MM.1S (cell line): ENCODE measurements around the gene KIF20B.

Experiments used
- DNase-seq: peaks from one replicate; pipeline ENCODE4 v3.0.0-alpha.2; 2015
- H2AFZ ChIP-seq: fragments of 300-600 bp; sonication (generic); 2 replicates; pipeline ENCODE4 v1.6.0; 2016; ENCODE audit warnings: antibody characterized with exemption, low read length
- H3F3A ChIP-seq: fragments of 300-600 bp; sonication (generic); 2 replicates; pipeline ENCODE4 v1.6.1; 2016; ENCODE audit warnings: mild to moderate bottlenecking, antibody characterized with exemption, low read length, moderate library complexity, mixed read lengths; ENCODE audit not compliant: insufficient read depth
- H3K27ac ChIP-seq: fragments of 300-600 bp; sonication (generic); 2 replicates; pipeline ENCODE4 v1.5.1; 2016; ENCODE audit warnings: mild to moderate bottlenecking, low read length
- H3K27me3 ChIP-seq: fragments of 300-600 bp; sonication (generic); replicated peaks from 2 replicates; pipeline ENCODE4 v1.6.0; 2016; ENCODE audit warnings: low read length; ENCODE audit not compliant: insufficient read depth
- H3K36me3 ChIP-seq: fragments of 300-600 bp; sonication (generic); replicated peaks from 2 replicates; pipeline ENCODE4 v1.6.1; 2016; ENCODE audit warnings: mild to moderate bottlenecking, low read length, mixed read lengths; ENCODE audit not compliant: insufficient read depth
- H3K4me1 ChIP-seq: fragments of 300-600 bp; sonication (generic); 2 replicates; pipeline ENCODE4 v1.6.1; 2016; ENCODE audit warnings: low read length, mixed read lengths
- H3K4me2 ChIP-seq: fragments of 300-600 bp; sonication (generic); 2 replicates; pipeline ENCODE4 v1.6.0; 2016; ENCODE audit warnings: low read depth, low read length
- H3K4me3 ChIP-seq: fragments of 300-600 bp; sonication (generic); 2 replicates; pipeline ENCODE4 v1.5.1; 2016; ENCODE audit warnings: low read length, mixed read lengths
- H3K79me2 ChIP-seq: fragments of 300-600 bp; sonication (generic); 2 replicates; pipeline ENCODE4 v1.6.1; 2016; ENCODE audit warnings: mixed run types, low read length, mixed read lengths
- H3K9ac ChIP-seq: fragments of 300-600 bp; sonication (generic); 2 replicates; pipeline ENCODE4 v1.6.1; 2016; ENCODE audit warnings: low read length, mixed read lengths
- H3K9me2 ChIP-seq: fragments of 300-600 bp; sonication (generic); replicated peaks from 2 replicates; pipeline ENCODE4 v1.6.1; 2016; ENCODE audit warnings: mild to moderate bottlenecking, low read length, mixed read lengths; ENCODE audit not compliant: insufficient read depth
- H3K9me3 ChIP-seq: fragments of 300-600 bp; sonication (generic); replicated peaks from 2 replicates; pipeline ENCODE4 v1.6.1; 2016; ENCODE audit warnings: mild to moderate bottlenecking, low read length, mixed read lengths; ENCODE audit not compliant: insufficient read depth
- H4K20me1 ChIP-seq: fragments of 300-600 bp; sonication (generic); 2 replicates; pipeline ENCODE4 v1.6.1; 2016; ENCODE audit warnings: mild to moderate bottlenecking, low read length, moderate library complexity, mixed read lengths; ENCODE audit not compliant: insufficient read depth
- EZH2 ChIP-seq: fragments of 300-600 bp; sonication (generic); optimal IDR thresholded peaks from 2 replicates; pipeline ENCODE3; 2017; ENCODE audit warnings: low read depth, mild to moderate bottlenecking, antibody characterized with exemption, low read length, mixed read lengths
- EZH2phosphoT487 ChIP-seq: fragments of 300-600 bp; sonication (generic); IDR thresholded peaks from 2 replicates; pipeline ENCODE4 v1.6.1; 2018; ENCODE audit warnings: antibody characterized with exemption, low read length
- TF ChIP-seq, protein P1 (sequence below): fragments of 300-600 bp; sonication (generic); IDR thresholded peaks from 2 replicates; pipeline ENCODE4 v1.5.1; 2016; ENCODE audit warnings: antibody characterized with exemption, low read length, mixed read lengths

The KIF20B gene

GRCh38 chr10:89653410-89653869, 48.0 kb upstream of the KIF20B start:
- Histone ChIP-seq H3K4me1 (peaks cover 17% of the 10 kb centered on the region), H3K27me3 (peaks cover 94% of the 10 kb centered on the region), H3K36me3 (no peaks in the 10 kb centered on the region), H3K9ac (no peak overlapping the region), H3K4me2 (peak overlapping the region; percentile 53), H4K20me1 (no peaks in the 10 kb centered on the region), H2AFZ (no peak overlapping the region), H3K9me2 (no peaks in the 10 kb centered on the region), H3K4me3 (0 out of 2 replicates have a peak overlapping the region, but pooled peaks have one; percentile 6), H3F3A (peaks cover 12% of the 10 kb centered on the region), H3K9me3 (no peaks in the 10 kb centered on the region), H3K27ac (no peak overlapping the region), H3K79me2 (no peaks in the 10 kb centered on the region)
- peak; percentile 87 for DNase-seq
- TF ChIP-seq, protein P1, sequence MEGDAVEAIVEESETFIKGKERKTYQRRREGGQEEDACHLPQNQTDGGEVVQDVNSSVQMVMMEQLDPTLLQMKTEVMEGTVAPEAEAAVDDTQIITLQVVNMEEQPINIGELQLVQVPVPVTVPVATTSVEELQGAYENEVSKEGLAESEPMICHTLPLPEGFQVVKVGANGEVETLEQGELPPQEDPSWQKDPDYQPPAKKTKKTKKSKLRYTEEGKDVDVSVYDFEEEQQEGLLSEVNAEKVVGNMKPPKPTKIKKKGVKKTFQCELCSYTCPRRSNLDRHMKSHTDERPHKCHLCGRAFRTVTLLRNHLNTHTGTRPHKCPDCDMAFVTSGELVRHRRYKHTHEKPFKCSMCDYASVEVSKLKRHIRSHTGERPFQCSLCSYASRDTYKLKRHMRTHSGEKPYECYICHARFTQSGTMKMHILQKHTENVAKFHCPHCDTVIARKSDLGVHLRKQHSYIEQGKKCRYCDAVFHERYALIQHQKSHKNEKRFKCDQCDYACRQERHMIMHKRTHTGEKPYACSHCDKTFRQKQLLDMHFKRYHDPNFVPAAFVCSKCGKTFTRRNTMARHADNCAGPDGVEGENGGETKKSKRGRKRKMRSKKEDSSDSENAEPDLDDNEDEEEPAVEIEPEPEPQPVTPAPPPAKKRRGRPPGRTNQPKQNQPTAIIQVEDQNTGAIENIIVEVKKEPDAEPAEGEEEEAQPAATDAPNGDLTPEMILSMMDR, result no peak
- TF ChIP-seq EZH2phosphoT487 (peak; percentile 96), EZH2 (no peak)

GRCh38 chr10:89655722-89656121, 45.7 kb upstream of the KIF20B start:
- H3K9me2 ChIP-seq, result no peaks in the 10 kb centered on the region

DNA sequence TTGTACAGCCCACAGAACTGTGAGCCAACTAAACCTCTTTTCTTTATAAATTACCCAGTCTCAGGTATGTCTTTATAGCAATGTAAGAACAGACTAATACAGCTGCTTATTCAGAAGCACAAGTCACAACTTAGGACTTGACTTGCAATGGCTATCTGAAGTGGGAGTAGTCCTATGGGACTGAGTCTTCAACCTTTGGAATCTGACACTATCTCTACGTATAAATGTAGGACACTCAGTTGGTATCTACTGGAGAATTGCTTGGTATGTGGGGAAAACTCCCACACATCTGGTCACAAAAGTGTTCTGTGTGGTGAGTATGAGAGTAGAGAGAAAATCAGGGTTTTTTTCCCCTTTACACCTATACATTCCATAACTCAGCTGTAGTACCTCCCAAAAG, 44.1 kb upstream of the KIF20B start:
- Histone ChIP-seq H4K20me1 (no peaks in the 10 kb centered on the region), H3K27ac (no peak overlapping the region), H3K4me1 (peaks cover 16% of the 10 kb centered on the region), H3K4me3 (no peak overlapping the region), H2AFZ (no peak overlapping the region), H3F3A (peaks cover 12% of the 10 kb centered on the region), H3K36me3 (no peaks in the 10 kb centered on the region), H3K27me3 (peaks cover 66% of the 10 kb centered on the region), H3K79me2 (no peaks in the 10 kb centered on the region), H3K4me2 (no peak overlapping the region), H3K9me2 (no peaks in the 10 kb centered on the region), H3K9ac (no peak overlapping the region), H3K9me3 (no peaks in the 10 kb centered on the region)
- no peak for TF ChIP-seq EZH2phosphoT487
- TF ChIP-seq, protein P1, result no peak
- TF ChIP-seq EZH2, result no peak
- no peak for DNase-seq

More at GRCh38 chr10:89655722-89656121, 45.7 kb upstream of the KIF20B start:
- no peak for TF ChIP-seq EZH2phosphoT487
- TF ChIP-seq EZH2, result no peak
- TF ChIP-seq, protein P1, result no peak
- Histone ChIP-seq H4K20me1 (no peaks in the 10 kb centered on the region), H2AFZ (no peak overlapping the region), H3K9ac (no peak overlapping the region), H3K79me2 (no peaks in the 10 kb centered on the region), H3F3A (peaks cover 12% of the 10 kb centered on the region), H3K9me3 (no peaks in the 10 kb centered on the region), H3K4me2 (no peak overlapping the region), H3K27me3 (peaks cover 82% of the 10 kb centered on the region), H3K4me1 (peaks cover 17% of the 10 kb centered on the region), H3K27ac (no peak overlapping the region), H3K36me3 (no peaks in the 10 kb centered on the region), H3K4me3 (no peak overlapping the region)
- no peak for DNase-seq
